Tibial artery (tissue), 4 donors: ENCODE data around the gene MT1E.
A peak's percentile ranks its signal among the peaks of the same experiment; 100 is the strongest.

Experiments
- DNase-seq, 2 donors: peaks; one replicate each; pipeline ENCODE4 v3.0.0-alpha.2; 2019
- H3K27ac ChIP-seq, 2 donors: fragments of 200-600 bp; sonication (generic) in 1 of 2; 1 replicate in 1 of 2; 2 replicates in 1 of 2; pipeline ENCODE4 v1.5.1; 2018 to 2019; ENCODE audit warnings: mild to moderate bottlenecking in 1 of 2
- H3K27me3 ChIP-seq, 2 donors: fragments of 200-600 bp; sonication (generic) in 1 of 2; one replicate each; pipeline versions ENCODE4 v1.5.1 to v1.6.0; 2016 to 2019
- H3K36me3 ChIP-seq, 3 donors: fragments of 200-600 bp; sonication (generic) in 2 of 3; one replicate each; pipeline ENCODE4 v1.5.1; 2016 to 2019; ENCODE audit warnings: mild to moderate bottlenecking in 2 of 3
- H3K4me1 ChIP-seq, 4 donors: fragments of 200-600 bp; sonication (generic) in 2 of 4; 1 replicate in 3 of 4; 2 replicates in 1 of 4; pipeline ENCODE4 v1.5.1; 2016 to 2019
- H3K4me3 ChIP-seq, 2 donors: fragments of 200-600 bp; sonication (generic) in 1 of 2; 1 replicate in 1 of 2; 2 replicates in 1 of 2; pipeline ENCODE4 v1.5.1; 2018 to 2019; ENCODE audit warnings: mild to moderate bottlenecking in 2 of 2
- H3K9me3 ChIP-seq, 3 donors: fragments of 200-600 bp; sonication (generic) in 1 of 3; one replicate each; pipeline ENCODE4 v1.5.1; 2016 to 2019
- CTCF ChIP-seq, 2 experiments: fragments of 200-600 bp in 1 of 2; fragments of 450-650 bp in 1 of 2; IDR thresholded peaks; one replicate each; pipeline ENCODE4 v1.5.1; 2017 to 2019; ENCODE audit warnings: antibody characterized with exemption in 2 of 2, mild to moderate bottlenecking in 1 of 2, moderate library complexity in 1 of 2
- intact Hi-C: fragments of 100-400 bp; cut with DNase I; formaldehyde crosslinking; loops from one replicate; pipeline ENCODE4 v1.15.0; 2023; ENCODE audit warnings: low total_unique reads

The MT1E gene

GRCh38 chr16:56583351-56584168 is 42.0 kb upstream of the MT1E start:
- peak in 1 of 2 donors; percentile 35 for DNase-seq
- Histone ChIP-seq H3K27ac (no peak overlapping the region), H3K4me3 (no peak overlapping the region), H3K27me3 (peaks cover 0 to 16% of the 10 kb centered on the region in 2 donors), H3K36me3 (no peaks in the 10 kb centered on the region), H3K9me3 (no peaks in the 10 kb centered on the region), H3K4me1 (no peaks in the 10 kb centered on the region)
- no peak for TF ChIP-seq CTCF (IDR thresholded peaks at IDR 0.05)
- intact Hi-C loops, result no loop called here

GRCh38 chr16:56584276-56584675 is 41.3 kb upstream of the MT1E start:
- no peak overlapping the region for H3K4me3 ChIP-seq
- peak in 1 of 2 donors; percentile 48 for DNase-seq
- no peak for TF ChIP-seq CTCF (IDR thresholded peaks at IDR 0.05)
- intact Hi-C loops, result no loop called here
- H3K36me3 ChIP-seq, result no peaks in the 10 kb centered on the region
- H3K4me1 ChIP-seq, result peaks cover 0 to 5% (median 5%) of the 10 kb centered on the region in 4 donors
- H3K9me3 ChIP-seq, result no peaks in the 10 kb centered on the region
- H3K27ac ChIP-seq, result no peak overlapping the region
- H3K27me3 ChIP-seq, result peaks cover 0 to 24% of the 10 kb centered on the region in 2 donors

- no peak for DNase-seq
- intact Hi-C loops, result no loop called here
- Histone ChIP-seq H3K4me1 (peaks cover 0 to 12% (median 11%) of the 10 kb centered on the region in 4 donors), H3K9me3 (no peaks in the 10 kb centered on the region), H3K27ac (no peak overlapping the region), H3K36me3 (no peaks in the 10 kb centered on the region), H3K4me3 (peak overlapping the region; percentile 29 to 48), H3K27me3 (peaks cover 0 to 48% of the 10 kb centered on the region in 2 donors)
- TF ChIP-seq CTCF (IDR thresholded peaks at IDR 0.05), result no peak
These were observed 36.8 kb upstream of the MT1E start for GRCh38 chr16:56588781-56589140.

- Histone ChIP-seq H3K9me3 (no peaks in the 10 kb centered on the region), H3K36me3 (no peaks in the 10 kb centered on the region), H3K4me1 (peaks cover 0 to 12% (median 11%) of the 10 kb centered on the region in 4 donors), H3K27ac (no peak within 1 kb of the TSS), H3K27me3 (peaks cover 0 to 48% of the 10 kb centered on the region in 2 donors), H3K4me3 (peak within 1 kb of the TSS; percentile 29 to 48)
- DNase-seq, result no peak
- intact Hi-C loops, result no loop called here
- TF ChIP-seq CTCF (IDR thresholded peaks at IDR 0.05), result no peak
These were observed 36.2 kb upstream of the MT1E start, which contains the start of gene MT3 for GRCh38 chr16:56589141-56590039. Gene MT3, plus strand, starts transcription at chr16:56589528. Its CDS starts 63 bp downstream, at chr16:56589591.

- H3K27ac ChIP-seq, result no peak overlapping the region
- intact Hi-C loops, result no loop called here
- H3K36me3 ChIP-seq, result no peaks in the 10 kb centered on the region
- no peak overlapping the region for H3K4me3 ChIP-seq
- peaks cover 0 to 12% (median 11%) of the 10 kb centered on the region in 4 donors for H3K4me1 ChIP-seq
- DNase-seq, result no peak
- no peak for TF ChIP-seq CTCF (IDR thresholded peaks at IDR 0.05)
- peaks cover 0 to 45% of the 10 kb centered on the region in 2 donors for H3K27me3 ChIP-seq
- no peaks in the 10 kb centered on the region for H3K9me3 ChIP-seq
These were observed 34.1 kb upstream of the MT1E start for GRCh38 chr16:56591377-56592060.
